Neural crest cell (in vitro differentiated cells): Measurements from ENCODE around the gene MBOAT2. TPM values are rescaled to one million over a fixed set of nuclear protein-coding genes. Genes with fewer than 3 reads are reported as not detected.

Experiments used
- DNase-seq: peaks from one replicate; pipeline ENCODE4 v3.0.0; 2021; ENCODE audit warnings: low read depth, mixed read lengths, low spot score
- H3K27ac Mint-ChIP-seq: one replicate; pipeline ENCODE4 v1.8.0; 2021; ENCODE audit warnings: mild to moderate bottlenecking, mixed read lengths; ENCODE audit not compliant: unreplicated experiment
- H3K27me3 Mint-ChIP-seq: 2 replicates; pipeline ENCODE4 v1.8.0; 2021; ENCODE audit warnings: low read depth, mild to moderate bottlenecking, mixed read lengths
- H3K36me3 Mint-ChIP-seq: 2 replicates; pipeline ENCODE4 v1.8.0; 2021; ENCODE audit warnings: low read depth, mild to moderate bottlenecking, mixed read lengths
- H3K4me1 Mint-ChIP-seq: 2 replicates; pipeline ENCODE4 v1.8.0; 2021; ENCODE audit warnings: mixed read lengths
- H3K4me3 Mint-ChIP-seq: one replicate; pipeline ENCODE4 v1.8.0; 2021; ENCODE audit warnings: mild to moderate bottlenecking, mixed read lengths
- H3K9me3 Mint-ChIP-seq: 2 replicates; pipeline ENCODE4 v1.8.0; 2021; ENCODE audit warnings: mixed read lengths
- total RNA-seq: library from RNA; stranded (reverse); gene quantifications from 2 replicates; pipeline ENCODE4 v1.2.1, GENCODE V29; 2021
- TF ChIP-seq, protein P1 (sequence below): fragments of 200-600 bp; sonication (generic); conservative IDR thresholded peaks from 2 replicates; pipeline ENCODE4 v1.5.0; 2021; ENCODE audit warnings: antibody characterized with exemption, mild to moderate bottlenecking

The MBOAT2 gene
- total RNA-seq, 1 donor from 2014 or later = 53.1 TPM

DNA sequence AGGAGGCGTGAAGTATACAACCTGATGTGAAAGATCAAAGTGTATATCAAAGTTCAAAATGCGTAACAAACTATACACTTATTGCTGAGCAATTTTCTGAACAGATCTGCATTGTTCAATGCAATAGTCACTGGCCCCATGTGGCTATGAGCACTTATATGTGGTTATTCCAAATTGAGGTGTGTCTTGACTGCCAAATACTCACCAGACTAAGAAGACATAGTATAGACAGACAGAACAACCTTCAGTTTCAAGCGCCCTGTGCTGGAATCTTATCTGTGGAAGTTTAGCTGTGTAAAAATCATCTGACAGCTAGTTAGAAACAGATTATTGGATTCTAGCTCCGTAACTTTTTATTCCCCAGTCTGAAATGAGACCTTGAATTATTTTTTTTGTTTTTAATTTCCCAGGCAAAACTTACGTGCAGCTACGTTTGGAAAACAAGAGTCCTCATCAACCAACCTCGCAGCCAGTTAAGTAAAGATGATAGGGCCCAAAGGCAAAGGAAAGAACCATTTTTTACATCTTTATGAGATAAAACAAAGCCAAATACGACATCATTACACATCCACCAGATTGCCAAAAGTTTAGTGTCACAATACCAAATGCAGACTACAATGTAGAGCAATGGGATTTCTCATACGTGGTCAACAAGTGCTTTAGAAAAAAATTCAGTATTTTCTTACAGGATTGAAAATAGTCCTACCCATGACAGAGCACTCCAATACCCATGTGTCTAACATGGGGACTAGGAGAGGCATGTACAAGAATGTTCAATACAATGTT lies 37.2 kb downstream of the MBOAT2 start:
- H3K4me1 Mint-ChIP-seq = peaks cover 15% of the 10 kb centered on the region
- peaks cover 7% of the 10 kb centered on the region for H3K9me3 Mint-ChIP-seq
- H3K4me3 Mint-ChIP-seq = no peak overlapping the region
- TF ChIP-seq, protein P1, sequence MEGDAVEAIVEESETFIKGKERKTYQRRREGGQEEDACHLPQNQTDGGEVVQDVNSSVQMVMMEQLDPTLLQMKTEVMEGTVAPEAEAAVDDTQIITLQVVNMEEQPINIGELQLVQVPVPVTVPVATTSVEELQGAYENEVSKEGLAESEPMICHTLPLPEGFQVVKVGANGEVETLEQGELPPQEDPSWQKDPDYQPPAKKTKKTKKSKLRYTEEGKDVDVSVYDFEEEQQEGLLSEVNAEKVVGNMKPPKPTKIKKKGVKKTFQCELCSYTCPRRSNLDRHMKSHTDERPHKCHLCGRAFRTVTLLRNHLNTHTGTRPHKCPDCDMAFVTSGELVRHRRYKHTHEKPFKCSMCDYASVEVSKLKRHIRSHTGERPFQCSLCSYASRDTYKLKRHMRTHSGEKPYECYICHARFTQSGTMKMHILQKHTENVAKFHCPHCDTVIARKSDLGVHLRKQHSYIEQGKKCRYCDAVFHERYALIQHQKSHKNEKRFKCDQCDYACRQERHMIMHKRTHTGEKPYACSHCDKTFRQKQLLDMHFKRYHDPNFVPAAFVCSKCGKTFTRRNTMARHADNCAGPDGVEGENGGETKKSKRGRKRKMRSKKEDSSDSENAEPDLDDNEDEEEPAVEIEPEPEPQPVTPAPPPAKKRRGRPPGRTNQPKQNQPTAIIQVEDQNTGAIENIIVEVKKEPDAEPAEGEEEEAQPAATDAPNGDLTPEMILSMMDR = no peak
- no peak for DNase-seq
- no peak overlapping the region for H3K27ac Mint-ChIP-seq
- H3K27me3 Mint-ChIP-seq = no peaks in the 10 kb centered on the region
- H3K36me3 Mint-ChIP-seq = peaks cover 17% of the 10 kb centered on the region

DNA sequence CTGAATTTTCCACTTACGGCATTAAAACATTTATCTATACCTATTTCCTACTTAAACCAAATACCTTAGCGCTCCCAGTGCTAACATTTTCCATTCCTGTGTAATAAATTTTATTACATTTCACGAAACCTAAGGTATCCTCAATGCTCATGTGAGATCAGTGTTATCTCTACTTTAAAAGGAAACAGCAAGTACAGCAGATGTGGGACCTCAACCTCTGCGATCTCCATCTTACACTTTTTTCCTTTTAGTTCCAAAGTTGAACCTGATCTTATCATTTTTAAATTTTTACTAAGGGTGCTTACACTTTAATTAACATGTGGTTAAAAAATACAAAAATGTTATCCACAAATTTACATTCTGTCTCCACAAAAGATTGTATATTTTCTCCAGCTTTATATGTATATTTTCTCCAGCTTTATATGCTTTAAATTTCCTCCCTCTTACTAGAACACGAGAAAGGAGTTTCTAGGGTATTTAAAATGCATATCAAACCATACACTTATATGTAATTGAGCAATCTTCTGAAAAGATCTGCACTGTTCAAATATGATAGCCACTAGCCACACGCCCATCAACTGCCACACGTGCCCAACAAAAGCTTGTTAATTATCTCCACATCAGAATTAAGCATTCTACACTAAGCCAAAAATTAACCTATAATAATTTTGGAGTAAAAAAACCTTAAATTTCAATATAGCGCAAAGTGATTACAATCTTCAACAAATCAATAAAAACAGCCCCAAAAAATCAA lies 38.1 kb downstream of the MBOAT2 start:
- DNase-seq = no peak
- H3K27ac Mint-ChIP-seq = no peak overlapping the region
- peaks cover 19% of the 10 kb centered on the region for H3K36me3 Mint-ChIP-seq
- no peaks in the 10 kb centered on the region for H3K27me3 Mint-ChIP-seq
- peaks cover 15% of the 10 kb centered on the region for H3K4me1 Mint-ChIP-seq
- no peak overlapping the region for H3K4me3 Mint-ChIP-seq
- TF ChIP-seq, protein P1 = no peak
- peaks cover 6% of the 10 kb centered on the region for H3K9me3 Mint-ChIP-seq

DNA sequence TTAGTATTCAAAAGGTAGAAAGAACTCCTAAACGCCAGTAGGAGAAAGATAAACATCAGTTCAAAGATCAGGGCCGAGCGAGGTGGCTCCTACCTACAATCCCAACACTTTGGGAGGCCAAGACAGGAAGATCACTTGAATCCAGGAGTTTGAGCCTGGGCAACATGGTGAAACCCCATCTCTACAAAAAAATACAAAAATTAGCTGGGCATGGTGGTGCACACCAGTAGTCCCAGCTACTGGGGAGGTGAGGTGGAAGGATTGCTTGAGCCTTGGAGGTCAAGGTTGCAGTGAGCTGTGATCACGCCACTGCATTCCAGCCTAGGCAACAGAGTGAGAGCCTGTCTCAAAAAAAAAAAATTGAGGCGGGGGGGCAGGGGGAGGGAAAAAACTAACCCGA lies 40.6 kb downstream of the MBOAT2 start:
- no peak for DNase-seq
- peaks cover 8% of the 10 kb centered on the region for H3K36me3 Mint-ChIP-seq
- no peaks in the 10 kb centered on the region for H3K9me3 Mint-ChIP-seq
- no peaks in the 10 kb centered on the region for H3K27me3 Mint-ChIP-seq
- TF ChIP-seq, protein P1 = no peak
- no peak overlapping the region for H3K27ac Mint-ChIP-seq
- H3K4me3 Mint-ChIP-seq = no peak overlapping the region
- peaks cover 26% of the 10 kb centered on the region for H3K4me1 Mint-ChIP-seq

DNA sequence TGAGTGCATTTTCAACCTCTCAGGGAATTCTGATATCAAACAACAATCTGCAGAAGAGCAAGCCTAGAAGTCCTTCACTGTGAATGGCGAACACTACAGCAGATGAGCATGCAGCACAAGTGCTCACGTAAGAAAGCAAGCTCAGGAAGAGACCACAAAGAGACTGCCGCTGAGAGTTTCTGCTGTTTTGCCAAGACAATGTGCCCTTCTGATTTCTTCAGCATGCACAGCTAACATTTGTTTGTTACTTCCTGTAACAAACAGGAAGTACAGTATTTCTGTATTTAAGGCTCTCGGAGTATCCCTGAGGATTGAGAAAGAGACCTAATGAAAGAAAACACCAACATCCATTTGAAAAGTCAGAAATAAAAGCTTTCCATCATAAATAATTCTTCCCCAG lies 45.9 kb downstream of the MBOAT2 start:
- Mint-ChIP-seq H3K27me3 (no peaks in the 10 kb centered on the region), H3K9me3 (peaks cover 10% of the 10 kb centered on the region), H3K4me3 (no peak overlapping the region), H3K4me1 (peaks cover 27% of the 10 kb centered on the region), H3K27ac (peak overlapping the region; percentile 65), H3K36me3 (peaks cover 42% of the 10 kb centered on the region)
- TF ChIP-seq, protein P1 = no peak
- DNase-seq = no peak

- TF ChIP-seq, protein P1 = peak; percentile 24
- Mint-ChIP-seq H3K4me3 (no peak overlapping the region), H3K27me3 (no peaks in the 10 kb centered on the region), H3K4me1 (peaks cover 27% of the 10 kb centered on the region), H3K36me3 (peaks cover 49% of the 10 kb centered on the region), H3K27ac (no peak overlapping the region), H3K9me3 (peaks cover 16% of the 10 kb centered on the region)
- DNase-seq = no peak
Observed at GRCh38 chr2:8956774-8957173, 46.7 kb downstream of the MBOAT2 start.
